Astrocyte (in vitro differentiated cells and primary cell): Measurements from ENCODE around the gene MDFI.

ENCODE experiments used
- EZH2 ChIP-seq: IDR thresholded peaks from 2 replicates; pipeline ENCODE4 v1.6.1; 2012; ENCODE audit warnings: mild to moderate bottlenecking, low read length, inconsistent platforms; ENCODE audit not compliant: insufficient read depth
- TF ChIP-seq, protein P1 (sequence below): IDR thresholded peaks from 2 replicates; pipeline ENCODE4 v1.5.1; 2011; ENCODE audit warnings: low read depth, mild to moderate bottlenecking, inconsistent platforms, low read length, moderate library complexity; ENCODE audit not compliant: insufficient read depth

DNA sequence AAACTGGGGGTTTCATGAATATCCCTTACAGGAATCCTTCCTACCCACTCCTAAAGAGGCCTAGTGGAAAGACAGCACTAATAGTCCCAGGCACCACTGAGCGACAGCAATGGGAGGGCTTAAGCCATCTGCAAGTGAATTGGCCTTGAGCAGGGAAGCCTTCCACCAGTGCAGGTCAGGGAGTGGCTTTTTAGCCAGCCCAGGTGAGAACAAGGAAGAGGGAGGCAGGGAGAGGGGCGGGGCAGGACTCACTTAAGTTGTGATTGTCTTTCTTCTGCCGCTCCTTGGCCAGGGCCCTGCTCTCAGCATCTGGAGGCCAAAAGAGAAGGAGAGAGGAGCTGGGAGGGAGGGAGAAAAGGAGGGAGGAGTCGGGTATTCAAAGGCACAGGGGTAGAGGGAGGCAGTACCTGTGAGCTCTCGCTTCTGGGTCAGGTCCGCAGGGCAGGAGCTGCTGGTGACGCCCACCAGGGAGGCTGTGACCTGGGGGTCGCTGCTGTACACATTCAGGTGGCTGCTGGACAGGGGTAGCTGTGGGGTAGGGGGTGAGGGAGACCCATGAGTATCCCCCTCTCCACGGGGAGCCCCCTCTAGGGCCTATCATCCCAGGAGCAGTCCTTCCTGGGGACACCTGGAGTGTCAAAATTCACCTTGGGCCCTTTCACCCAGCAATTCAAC lies 49.4 kb downstream of the MDFI start:
- TF ChIP-seq, protein P1, sequence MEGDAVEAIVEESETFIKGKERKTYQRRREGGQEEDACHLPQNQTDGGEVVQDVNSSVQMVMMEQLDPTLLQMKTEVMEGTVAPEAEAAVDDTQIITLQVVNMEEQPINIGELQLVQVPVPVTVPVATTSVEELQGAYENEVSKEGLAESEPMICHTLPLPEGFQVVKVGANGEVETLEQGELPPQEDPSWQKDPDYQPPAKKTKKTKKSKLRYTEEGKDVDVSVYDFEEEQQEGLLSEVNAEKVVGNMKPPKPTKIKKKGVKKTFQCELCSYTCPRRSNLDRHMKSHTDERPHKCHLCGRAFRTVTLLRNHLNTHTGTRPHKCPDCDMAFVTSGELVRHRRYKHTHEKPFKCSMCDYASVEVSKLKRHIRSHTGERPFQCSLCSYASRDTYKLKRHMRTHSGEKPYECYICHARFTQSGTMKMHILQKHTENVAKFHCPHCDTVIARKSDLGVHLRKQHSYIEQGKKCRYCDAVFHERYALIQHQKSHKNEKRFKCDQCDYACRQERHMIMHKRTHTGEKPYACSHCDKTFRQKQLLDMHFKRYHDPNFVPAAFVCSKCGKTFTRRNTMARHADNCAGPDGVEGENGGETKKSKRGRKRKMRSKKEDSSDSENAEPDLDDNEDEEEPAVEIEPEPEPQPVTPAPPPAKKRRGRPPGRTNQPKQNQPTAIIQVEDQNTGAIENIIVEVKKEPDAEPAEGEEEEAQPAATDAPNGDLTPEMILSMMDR, result no peak
- no peak for TF ChIP-seq EZH2
